Measurements from ENCODE around the gene FMN1.

- no peak for TF ChIP-seq CTCF (IDR thresholded peaks at IDR 0.05)
- no peak for TF ChIP-seq TCF7L2 (IDR thresholded peaks at IDR 0.05; ENCODE audit: low read depth, low read length)
- no peak for TF ChIP-seq REST (IDR thresholded peaks at IDR 0.05; ENCODE audit: insufficient read depth in 1 of 2, low read depth in 2 of 2, low read length in 1 of 2)
Observed at GRCh38 chr15:33160581-33161165, 33.8 kb downstream of the FMN1 start.
